Measurements from ENCODE around the gene ANP32A. TPM values are rescaled to one million over a fixed set of nuclear protein-coding genes. Genes with fewer than 3 reads are reported as not detected.
A peak's percentile ranks its signal among the peaks of the same experiment; 100 is the strongest.
"Not testable (repeated sequence)": the region's sequence is repeated elsewhere in the genome, so short reads cannot be mapped to it uniquely, and the experiment has no call there.

The ANP32A gene
- total RNA-seq, 1 experiment from 2014 or later = 130 TPM

GRCh38 chr15:68759982-68760579, 60.6 kb downstream of the ANP32A start:
- DNase-seq (ENCODE audit: extremely low read depth, low read depth) = not testable (repeated sequence)

DNA sequence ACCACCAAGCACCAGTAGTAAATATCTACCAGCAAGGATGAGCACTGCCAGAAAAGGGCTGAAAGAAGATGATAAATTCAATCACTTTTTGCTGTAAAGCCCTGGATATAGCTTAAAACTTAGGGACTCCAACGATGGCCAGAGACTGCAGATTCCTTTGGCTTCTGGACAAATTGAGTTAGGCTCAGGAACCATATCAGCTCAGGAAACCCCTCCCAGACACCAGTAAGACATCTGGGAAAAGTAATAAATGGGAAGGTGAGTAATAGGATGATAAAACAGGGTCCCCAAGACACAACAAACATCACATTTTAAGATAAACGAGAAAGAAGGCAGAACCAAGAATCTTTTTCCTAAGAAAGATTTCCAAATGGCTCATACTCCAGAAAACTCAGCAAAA, 65.0 kb downstream of the ANP32A start:
- no peak for DNase-seq (ENCODE audit: extremely low read depth, low read depth)

DNA sequence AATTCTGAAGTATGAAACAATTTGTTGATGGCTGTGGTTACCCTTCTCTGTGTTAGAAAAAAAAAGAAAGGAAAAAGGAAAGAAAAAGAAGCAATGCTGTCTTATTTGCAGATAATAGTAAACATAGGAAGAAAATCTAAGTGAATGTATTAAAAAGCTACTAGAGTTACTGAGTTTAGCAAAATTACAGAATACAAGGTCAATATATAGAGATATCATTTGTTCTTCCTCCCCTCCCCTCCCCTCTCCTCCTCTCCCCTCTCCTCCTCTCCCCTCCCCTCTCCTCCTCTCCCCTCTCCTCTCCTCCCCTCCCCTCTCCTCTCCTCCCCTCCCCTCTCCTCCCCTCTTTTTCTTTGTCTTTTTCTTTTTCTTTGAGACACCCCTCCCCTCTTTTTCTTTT, 69.1 kb downstream of the ANP32A start:
- no peak for DNase-seq (ENCODE audit: extremely low read depth, low read depth)

DNA sequence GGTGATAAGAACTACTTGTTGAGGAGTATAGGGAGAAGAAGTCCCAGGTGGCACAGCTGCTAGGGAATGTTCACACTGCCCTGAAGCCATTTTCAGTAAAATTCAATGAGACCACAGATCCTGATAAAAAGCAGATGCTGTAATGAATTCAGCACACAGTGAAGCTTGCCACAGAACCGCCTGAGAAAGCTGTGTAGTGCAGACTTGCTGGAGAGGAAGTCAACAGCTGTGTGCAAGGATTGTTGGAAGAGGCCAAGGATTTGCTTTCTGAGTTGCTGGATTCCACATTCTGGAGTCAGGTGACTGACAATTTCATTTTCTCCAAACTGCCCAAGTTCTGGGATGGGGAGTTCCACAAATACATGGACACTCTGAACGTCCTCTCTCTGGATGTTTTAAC, 70.9 kb downstream of the ANP32A start:
- DNase-seq (ENCODE audit: extremely low read depth, low read depth) = no peak

- no peak for DNase-seq (ENCODE audit: extremely low read depth, low read depth)
These were observed 71.3 kb downstream of the ANP32A start for GRCh38 chr15:68749365-68749764.

GRCh38 chr15:68743256-68743655, 77.4 kb downstream of the ANP32A start:
- DNase-seq (ENCODE audit: extremely low read depth, low read depth) = no peak

DNA sequence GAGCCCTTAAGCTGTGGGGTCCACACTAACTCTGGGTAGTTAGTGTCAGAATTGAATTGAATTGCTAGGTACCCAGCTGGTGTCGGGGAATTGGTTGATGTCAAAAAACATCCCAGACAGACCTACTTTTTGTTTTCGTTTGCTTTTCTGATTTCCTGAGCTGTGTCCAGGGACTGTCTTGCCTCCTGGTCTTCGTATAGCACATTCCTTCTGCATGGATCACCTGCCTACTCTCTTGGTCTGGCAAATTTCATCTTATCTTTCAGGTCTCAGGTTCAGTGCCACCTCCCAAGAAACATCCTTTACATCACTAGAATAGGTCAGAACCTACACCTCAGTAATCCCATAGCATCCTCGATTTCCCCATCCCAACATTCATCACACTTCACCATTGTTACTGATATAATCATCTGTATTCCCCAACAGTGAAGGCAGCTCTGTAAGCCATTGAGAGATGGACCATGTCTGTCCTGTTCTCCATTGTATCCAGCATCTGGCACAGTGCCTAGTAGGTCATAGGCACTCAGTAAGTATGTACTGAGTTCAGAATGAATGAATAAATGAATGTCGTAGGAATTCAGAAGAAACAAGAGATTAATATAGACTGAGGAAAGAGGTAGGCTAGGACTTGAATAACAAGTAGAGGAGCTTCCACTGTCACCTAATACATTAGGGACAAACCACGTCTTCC, 81.2 kb downstream of the ANP32A start:
- DNase-seq (ENCODE audit: extremely low read depth, low read depth) = no peak

DNA sequence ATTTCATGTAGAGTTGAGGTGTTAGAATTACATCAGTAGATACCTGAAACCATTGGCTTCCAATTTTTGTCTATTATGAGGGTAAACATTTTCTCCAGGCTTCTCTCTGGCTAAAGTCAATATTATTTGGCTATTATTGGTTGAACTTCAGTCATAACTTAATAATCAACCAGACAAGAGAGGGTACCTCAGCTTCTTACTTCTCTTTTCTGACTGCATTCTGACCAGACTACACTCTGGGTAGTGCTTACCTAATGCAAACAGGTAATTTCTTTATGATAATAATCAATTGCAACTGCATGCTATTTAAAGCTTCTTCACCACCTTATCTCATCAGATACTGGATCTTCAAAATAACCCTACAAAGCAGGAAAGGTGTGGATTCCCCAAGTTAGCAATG, 85.1 kb downstream of the ANP32A start:
- DNase-seq (ENCODE audit: extremely low read depth, low read depth) = no peak

- DNase-seq (ENCODE audit: extremely low read depth, low read depth) = no peak
These were observed 85.8 kb downstream of the ANP32A start for GRCh38 chr15:68734881-68735280.

DNA sequence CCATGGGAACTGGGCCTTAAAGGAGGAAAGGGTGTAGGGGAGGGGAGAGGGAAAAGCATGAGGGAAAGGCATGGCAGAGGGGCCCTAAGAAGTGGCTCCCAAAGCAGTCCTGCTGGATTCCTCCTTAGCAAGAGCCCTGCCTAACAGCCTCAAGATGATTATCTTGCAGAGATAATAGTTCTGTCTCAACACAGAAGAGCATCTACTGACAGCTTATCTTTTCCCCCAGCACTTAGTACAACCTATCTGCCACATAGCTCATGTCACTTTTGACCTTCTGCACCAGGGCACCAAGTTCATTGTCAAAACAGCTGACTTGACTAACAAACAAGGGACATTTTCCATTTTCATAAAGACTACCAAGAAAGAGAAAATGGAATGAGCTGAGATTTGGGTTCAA, 86.3 kb downstream of the ANP32A start:
- no peak for DNase-seq (ENCODE audit: extremely low read depth, low read depth)

- no peak for DNase-seq (ENCODE audit: extremely low read depth, low read depth)
These were observed 87.0 kb downstream of the ANP32A start for GRCh38 chr15:68733666-68734065.

- no peak for DNase-seq (ENCODE audit: extremely low read depth, low read depth)
These were observed 88.2 kb downstream of the ANP32A start for GRCh38 chr15:68732451-68732850.

- DNase-seq (ENCODE audit: extremely low read depth, low read depth) = no peak
These were observed 89.5 kb downstream of the ANP32A start for GRCh38 chr15:68730976-68731897.

DNA sequence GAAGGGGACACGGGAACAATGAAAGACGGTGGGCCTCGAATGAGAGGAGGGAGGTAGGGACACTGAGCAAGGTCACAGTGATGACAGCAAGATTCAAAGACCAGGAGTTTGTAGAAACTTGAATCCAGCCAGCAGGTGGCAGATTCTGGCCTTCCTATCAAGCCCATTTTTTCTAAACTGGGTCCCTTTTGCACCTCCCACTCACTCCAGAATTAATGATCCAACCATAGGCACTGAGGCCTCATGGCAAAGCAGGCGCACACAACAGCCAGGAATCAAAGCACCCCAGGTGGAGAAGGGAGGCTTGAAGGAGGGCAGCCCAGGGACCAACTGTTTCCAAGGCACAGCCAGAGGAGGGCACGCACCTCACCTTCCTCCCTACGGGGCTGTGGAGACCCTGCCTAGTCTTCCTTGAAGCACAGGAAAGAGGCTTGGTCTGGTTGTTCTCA, 90.2 kb downstream of the ANP32A start:
- DNase-seq (ENCODE audit: extremely low read depth, low read depth) = peak; percentile 18

DNA sequence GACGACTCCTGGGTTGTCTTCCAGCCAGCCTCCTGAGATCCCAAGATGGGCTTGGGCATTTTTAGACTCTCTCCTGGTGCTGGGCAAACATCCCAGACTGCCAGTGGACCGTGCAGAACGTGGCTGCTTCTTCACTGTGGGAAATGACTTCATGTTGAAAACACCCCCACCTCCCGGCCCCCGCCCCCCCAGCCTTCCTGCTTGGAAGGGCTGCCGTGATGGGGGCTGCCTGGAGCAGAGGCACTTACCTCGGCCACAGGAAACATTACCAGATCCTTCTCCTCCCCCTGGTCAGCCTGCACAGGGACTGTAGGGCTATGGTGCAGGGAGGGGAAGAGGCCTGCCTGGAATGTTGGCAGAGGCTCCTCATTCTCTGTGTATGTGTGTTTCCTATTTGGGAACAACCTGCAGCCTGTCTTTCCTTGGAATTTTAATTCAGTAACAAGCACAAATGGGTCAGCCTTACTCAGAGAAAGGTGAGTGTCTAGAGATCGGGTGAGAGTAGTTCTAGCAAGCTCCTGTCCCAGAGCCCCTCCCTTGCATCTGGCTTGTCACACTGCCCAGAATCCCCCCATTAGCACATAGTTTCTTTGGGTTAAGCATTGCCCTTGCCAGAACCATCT, 90.8 kb downstream of the ANP32A start:
- no peak for DNase-seq (ENCODE audit: extremely low read depth, low read depth)

Small RNAs within 50 kb of the gene (small RNA-seq; reads per million reads assigned to genes)
- gene MIR4312 = 0 reads per million in 2 experiments

Other genes starting within 250 kb of the ANP32A start
- gene CORO2B, start 241.9 kb downstream of the ANP32A start, total RNA-seq (2014; rRNA removed; shearing (Covaris generic)) = not detected in 2 replicates
- not detected in 2 replicates for gene SPESP1, start 109.6 kb upstream of the ANP32A start, total RNA-seq (2014; rRNA removed; shearing (Covaris generic))
- 0.23 and 0.64 TPM in 2 replicates for gene NOX5, start 193.8 kb upstream of the ANP32A start, total RNA-seq (2014; rRNA removed; shearing (Covaris generic))